Activated CD8-positive, alpha-beta memory T cell treated with anti-CD3 and anti-CD28 coated beads for 48 hours (primary cell): ENCODE results near the gene CCDC69.
"Not testable (repeated sequence)": the region's sequence is repeated elsewhere in the genome, so short reads cannot be mapped to it uniquely, and the experiment has no call there.

ENCODE experiments used
- DNase-seq, 3 experiments: peaks; one replicate each; pipeline ENCODE4 v3.0.0-alpha.2; 2020; ENCODE audit warnings: low read depth in 2 of 3, low spot score in 2 of 3

CCDC69 gene

DNA sequence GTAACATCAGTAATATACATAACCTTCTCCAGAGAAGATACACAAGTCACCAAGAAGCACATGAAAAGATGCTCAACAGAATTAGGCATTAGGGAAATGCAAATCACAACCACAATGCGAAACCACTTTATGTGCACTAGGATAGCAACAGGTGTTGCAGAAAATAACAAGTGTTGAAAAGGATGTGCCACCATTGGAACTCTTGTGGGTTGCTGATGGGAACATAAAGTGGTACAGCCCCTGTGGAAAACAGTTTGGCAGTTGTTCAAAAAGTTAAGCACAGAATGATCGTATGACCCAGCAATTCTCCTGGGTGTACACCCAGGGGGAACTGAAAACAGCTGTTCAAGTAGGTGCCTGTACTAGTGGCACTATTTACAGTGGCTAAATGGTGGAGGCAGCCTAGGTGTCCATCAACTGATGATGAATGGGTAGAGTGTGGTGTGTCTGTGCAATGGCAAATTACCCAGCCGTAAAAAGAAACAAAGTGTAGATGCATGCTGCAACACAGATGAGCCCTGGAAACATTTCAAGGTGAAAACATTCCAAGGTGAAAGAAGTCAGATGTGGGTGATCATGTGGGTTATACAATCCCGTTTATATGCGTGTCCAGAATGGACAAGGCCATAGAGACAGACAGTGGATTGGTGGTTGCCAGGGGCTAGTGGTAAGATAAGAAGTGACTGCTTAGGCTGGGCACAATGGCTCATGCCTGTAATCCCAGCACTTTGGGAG is 27.2 kb downstream of the CCDC69 start:
- no peak for DNase-seq

GRCh38 chr5:151195622-151196021 is 28.3 kb downstream of the CCDC69 start:
- no peak for DNase-seq

- DNase-seq, result no peak
These were observed 31.3 kb downstream of the CCDC69 start for GRCh38 chr5:151192626-151193025.

DNA sequence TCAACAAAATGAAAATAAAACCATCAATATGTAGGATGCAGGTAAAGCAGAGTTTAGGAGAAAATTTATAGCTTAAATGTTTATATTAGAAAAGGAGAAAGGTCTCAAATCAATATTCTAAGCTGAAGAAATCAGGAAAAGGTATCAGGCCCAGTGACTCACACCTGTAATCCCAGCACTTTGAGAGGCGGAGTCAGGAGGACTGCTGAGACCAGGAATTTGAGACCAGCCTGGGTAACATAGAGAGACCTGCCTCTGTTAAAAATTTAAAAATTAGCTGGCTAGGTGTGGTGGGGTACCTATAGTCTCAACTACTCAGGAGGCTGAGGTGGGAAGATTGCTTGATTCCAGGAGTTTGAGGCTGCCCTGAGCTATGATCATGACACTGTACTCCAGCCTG is 32.2 kb downstream of the CCDC69 start:
- DNase-seq, result no peak

DNA sequence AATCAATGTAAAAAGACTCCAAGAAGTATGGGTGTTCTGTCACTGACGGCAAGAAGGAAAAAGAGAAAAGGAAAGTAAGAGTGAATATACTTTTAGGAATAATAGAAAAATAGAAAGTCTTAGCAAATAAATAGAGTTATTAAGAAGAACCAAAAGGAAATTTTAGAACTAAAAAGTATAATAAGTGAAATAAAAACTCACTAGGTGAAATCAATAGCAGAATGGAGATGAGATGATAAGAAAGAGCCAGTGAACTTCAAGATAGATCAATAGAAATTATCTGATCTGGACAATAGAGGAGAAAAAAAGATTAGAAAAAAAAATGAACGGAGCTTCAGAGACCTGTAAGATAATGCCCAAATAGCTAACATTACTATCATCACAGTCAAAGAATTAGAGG is 34.7 kb downstream of the CCDC69 start:
- no peak for DNase-seq

GRCh38 chr5:151186538-151186937 is 37.4 kb downstream of the CCDC69 start:
- DNase-seq, result no peak

DNA sequence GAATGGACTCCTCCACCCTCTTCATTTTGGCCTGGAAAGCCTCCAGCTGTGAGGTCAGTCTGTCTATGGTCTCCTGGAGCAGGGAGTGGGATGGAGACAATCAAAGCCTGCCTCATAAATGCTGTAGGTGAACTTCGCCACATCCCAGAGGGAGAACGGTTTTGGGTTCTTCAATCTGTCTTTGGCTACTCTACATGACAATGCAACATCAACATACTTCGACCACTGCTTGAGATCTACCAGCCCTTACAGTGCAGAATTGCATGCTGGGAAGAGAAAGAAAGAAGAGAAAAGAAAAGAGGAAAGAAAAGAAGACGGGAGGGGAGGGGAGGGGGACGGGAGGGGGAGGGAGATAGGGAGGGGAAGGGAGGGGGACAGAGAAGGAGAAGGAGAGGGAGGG is 37.8 kb downstream of the CCDC69 start:
- DNase-seq, result no peak

- no peak for DNase-seq
These were observed 39.4 kb downstream of the CCDC69 start for GRCh38 chr5:151184316-151185042.

- no peak for DNase-seq
These were observed 40.2 kb downstream of the CCDC69 start for GRCh38 chr5:151183456-151184245.

- no peak for DNase-seq
These were observed 40.9 kb downstream of the CCDC69 start for GRCh38 chr5:151182976-151183375.

DNA sequence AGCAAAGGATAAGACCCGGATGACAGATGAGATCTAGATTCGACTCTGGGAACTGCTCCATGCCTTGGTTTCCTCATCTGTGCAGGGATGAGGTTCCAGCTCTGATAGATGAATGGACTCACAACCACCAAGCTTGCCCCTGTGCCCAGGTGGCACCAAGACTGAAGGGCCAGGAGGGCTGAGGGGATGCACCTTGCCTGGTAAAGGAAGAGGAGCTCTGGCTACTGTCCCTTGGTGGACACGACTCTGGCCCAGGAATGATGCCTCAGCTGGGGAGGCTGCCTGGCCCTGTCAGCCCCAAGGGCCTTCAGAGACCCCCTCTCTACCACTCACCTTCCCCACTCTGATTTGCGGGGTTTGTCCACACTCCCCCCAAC is 41.4 kb downstream of the CCDC69 start:
- no peak for DNase-seq

GRCh38 chr5:151181818-151182523 is 41.9 kb downstream of the CCDC69 start:
- DNase-seq, result no peak

- DNase-seq, result no peak
These were observed 43.6 kb downstream of the CCDC69 start for GRCh38 chr5:151180291-151180690.

DNA sequence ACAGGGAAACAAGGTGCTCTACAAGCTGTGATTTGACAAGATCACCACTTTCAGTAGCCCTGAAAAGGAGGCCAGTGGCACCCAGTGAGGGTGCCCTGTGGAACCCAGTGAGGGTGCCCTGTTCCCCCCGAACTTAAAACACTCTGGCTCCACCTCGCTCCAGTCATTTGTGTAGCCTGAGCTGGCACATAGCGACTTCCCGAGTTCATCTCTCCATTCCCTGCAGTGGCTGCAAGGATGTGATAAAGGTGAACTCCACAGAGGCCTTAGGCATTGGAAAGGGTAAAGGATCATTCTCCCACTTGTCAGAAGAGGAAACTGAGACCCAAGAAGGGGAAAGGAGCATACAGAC is 44.4 kb downstream of the CCDC69 start:
- DNase-seq, result no peak

DNA sequence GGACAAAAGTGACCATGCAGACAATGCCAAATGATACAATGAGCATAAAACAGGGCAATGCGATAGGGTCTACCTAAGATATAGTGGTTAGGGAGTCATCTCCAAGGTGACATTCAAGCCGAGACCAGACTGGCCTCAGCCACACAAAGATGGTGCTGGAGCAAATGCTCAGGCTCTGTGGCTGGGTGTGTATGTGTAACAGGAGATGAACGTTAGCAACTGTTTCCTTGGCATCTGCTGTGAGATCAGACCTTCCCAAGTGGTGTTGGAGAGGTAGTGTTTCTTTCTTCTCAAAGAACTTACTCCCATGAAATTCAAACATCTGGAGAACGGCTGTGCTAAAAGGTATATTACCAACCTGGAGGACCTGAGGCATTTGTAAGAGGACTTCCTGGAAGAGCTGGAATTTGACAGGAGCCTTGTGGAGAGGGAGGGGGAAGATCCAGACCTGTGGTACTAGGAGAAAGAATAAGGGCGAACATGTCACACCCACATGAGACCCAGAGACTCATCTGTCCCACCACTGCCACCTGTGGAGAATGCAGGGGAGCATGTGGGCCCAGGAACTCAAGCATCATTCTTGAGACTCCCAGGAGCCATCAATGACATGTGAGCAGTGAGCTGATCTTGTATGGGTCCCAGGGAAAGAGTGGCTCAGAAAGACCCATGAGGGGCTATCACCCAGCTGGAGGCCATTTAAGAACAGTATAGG is 45.0 kb downstream of the CCDC69 start:
- no peak for DNase-seq

DNA sequence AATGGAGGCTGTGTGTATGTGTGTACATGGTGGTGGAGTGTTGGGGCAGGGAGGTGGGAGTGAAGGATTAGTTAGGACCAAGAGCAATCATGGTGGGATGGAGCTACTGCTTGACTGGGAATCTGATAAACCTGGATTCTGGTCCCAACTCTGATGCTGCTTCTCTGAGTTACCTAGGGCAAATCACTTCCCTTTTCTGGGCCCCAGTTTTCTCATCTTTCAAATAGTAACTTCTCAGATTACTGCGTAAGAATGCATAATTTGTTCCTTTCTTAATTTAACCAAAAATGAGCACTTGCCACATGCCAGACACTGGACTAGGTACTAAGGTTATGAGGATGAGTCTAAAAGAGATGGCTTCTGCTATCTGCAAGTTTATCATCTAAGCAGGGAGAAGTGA is 45.5 kb downstream of the CCDC69 start:
- no peak for DNase-seq

DNA sequence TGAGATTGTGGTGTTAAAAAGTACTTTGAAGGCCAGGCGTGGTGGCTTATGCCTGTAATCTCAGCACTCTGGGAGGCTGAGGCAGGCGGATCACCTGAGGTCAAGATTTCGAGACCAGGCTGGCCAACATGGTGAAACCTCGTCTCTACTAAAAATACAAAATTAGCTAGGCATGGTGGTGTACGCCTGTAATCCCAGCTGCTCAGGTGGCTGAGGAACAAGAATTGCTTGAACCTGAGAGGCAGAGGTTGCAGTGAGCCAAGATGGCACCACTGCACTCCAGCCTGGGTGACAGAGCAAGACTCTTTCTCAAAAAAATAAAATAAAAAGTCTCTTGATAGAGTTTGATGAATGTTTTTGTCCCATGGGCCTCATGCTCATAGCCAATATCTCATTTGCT is 47.6 kb downstream of the CCDC69 start:
- not testable (repeated sequence) for DNase-seq

- no peak for DNase-seq
These were observed 49.2 kb downstream of the CCDC69 start for GRCh38 chr5:151174612-151175101.

GRCh38 chr5:151173711-151174611 is 49.9 kb downstream of the CCDC69 start:
- no peak for DNase-seq

DNA sequence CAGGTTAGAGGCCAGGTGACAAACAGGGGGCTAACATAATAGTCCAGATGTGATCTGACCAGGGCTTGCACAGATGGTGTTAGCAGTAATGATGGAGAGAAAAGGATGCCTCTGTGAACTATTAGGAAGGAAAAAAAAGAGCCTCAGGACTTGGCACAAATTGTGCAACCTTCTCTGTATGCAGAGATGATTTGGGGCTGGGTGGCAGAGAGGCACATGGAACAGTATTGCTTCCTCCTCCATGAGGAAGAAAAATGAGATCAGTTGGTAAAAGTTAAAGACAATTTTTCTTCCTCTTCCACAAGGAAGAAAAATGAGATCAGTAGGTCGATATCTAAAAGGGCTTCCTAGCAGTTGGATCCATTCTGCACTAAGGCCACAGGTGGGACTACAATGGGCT is 52.4 kb downstream of the CCDC69 start:
- DNase-seq, result no peak
